ENCODE data around the gene HELB. TPM values are rescaled to one million over a fixed set of nuclear protein-coding genes. Genes with fewer than 3 reads are reported as not detected.

Gene HELB
- total RNA-seq, 1 experiment from 2014 or later: 6.6 TPM

DNA sequence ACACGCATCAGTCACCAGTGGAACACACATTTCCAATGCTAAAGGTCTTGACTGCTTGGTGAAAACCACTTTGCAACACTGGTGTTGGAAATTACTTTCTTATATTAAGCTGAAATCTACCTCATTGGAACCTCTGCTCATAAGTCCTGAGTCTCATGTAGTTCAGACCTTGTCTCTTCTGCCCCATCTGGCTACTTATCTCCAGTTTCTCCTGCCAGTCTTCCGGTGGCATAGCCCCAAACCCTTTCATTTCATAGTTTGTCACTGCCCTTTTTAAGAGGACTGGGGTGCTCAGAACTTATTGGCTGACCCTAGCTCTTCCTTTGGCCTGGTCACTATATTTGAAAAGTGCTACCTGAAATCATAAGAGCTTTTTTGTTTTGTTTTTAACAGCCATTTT, 43.7 kb downstream of the HELB start:
- no peak for DNase-seq (ENCODE audit: low spot score)
- in situ Hi-C loops (cut with HindIII; ENCODE audit: low sequenced_read_pairs): no loop called here

DNA sequence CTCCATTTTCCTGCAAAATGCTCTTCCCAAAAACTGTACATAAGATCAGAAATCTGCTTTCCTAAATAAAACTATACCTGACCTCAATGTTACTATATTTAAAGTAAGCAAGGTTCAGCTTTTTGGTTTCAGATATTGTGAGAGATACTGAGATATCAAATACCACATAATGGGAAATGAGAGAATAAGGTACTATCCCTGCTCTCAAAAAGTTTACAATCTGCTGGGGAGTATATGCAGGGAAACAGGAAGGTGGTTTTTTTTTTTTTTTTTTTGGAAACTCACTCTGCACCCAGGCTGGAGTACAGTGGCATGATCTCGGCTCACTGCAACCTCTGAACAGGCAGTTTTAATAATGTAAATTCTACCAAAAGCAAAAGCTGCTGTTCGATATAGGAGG, 49.0 kb downstream of the HELB start:
- in situ Hi-C loops (cut with HindIII; ENCODE audit: low sequenced_read_pairs): no loop called here
- DNase-seq (ENCODE audit: low spot score): no peak

DNA sequence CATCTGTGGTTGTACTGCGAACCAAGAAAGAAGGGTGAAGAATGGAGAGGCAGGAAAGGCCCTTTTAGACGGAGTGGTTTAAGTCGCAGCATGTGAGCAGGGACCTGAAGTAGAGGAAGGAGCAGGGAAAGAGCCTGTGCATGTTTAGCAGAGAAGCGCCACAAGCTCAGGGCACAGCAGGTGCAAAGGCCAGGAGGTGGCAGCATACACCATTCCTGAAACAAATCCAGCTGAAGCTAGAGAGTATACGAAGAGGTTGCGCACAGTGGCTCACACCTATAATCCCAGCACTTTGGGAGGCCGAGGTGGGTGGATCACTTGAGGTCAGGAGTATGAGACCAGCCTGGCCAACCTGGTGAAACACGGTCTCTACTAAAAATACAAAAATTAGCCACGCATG, 49.9 kb downstream of the HELB start:
- peak; percentile 6 for DNase-seq (ENCODE audit: low spot score)
- in situ Hi-C loops (cut with HindIII; ENCODE audit: low sequenced_read_pairs): no loop called here

DNA sequence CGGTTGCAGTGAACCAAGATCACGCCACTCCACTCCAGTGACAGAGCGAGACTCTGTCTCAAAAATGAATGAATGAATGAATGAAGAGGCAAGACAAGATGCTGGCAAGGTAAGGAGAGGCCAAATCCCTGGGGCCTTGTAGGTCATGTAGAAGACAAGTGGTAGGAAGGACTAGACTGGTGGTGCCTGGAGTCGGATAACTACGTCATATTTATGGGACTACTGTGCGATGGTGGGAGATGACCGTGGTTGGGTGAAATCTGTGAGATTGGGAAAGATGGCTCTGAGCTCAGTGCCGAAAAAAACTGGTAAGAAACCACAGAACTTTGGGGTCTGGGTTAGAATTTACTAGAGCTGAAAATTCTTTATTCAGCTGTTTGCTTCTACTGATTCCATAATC, 50.6 kb downstream of the HELB start:
- DNase-seq (ENCODE audit: low spot score): no peak
- in situ Hi-C loops (cut with HindIII; ENCODE audit: low sequenced_read_pairs): no loop called here

DNA sequence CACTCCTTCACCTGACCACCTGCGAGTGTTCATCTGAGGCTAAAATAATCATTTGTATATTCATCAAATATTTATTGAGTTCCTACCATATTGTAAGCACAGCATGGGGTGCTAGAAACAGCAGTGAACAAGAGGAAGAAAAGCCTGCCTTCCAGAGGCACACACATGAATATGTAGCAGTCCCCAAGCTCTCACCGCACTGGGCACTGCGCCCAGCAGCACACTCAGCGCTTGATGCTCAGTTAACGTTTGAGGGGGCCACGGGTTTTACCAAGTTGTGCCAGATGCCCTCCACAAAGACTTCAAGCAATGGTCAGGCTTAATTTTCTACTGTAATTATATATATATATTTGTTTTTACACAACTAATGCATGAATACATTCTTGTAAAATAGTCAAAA, 52.0 kb downstream of the HELB start:
- DNase-seq (ENCODE audit: low spot score): no peak
- in situ Hi-C loops (cut with HindIII; ENCODE audit: low sequenced_read_pairs): no loop called here

DNA sequence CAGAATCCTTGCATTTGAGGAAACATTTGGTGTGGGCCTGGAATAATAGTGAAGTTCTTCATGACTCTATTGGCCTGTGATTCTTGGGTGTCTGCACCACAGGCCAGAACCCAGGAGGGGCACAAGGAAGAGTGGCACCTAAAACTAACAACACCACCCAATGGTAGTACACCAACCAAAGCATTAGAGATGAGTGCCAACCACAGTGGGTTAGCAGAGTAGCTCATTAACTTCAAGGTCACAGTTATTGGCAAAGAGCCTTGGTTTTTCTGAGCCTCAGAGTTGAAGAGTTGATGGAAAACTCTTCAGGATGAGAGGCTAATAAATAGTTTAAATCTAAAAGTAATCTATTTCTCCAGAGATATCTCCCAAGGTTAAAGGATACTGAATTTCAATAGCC, 57.0 kb downstream of the HELB start:
- DNase-seq (ENCODE audit: low spot score): no peak
- in situ Hi-C loops (cut with HindIII; ENCODE audit: low sequenced_read_pairs): no loop called here

DNA sequence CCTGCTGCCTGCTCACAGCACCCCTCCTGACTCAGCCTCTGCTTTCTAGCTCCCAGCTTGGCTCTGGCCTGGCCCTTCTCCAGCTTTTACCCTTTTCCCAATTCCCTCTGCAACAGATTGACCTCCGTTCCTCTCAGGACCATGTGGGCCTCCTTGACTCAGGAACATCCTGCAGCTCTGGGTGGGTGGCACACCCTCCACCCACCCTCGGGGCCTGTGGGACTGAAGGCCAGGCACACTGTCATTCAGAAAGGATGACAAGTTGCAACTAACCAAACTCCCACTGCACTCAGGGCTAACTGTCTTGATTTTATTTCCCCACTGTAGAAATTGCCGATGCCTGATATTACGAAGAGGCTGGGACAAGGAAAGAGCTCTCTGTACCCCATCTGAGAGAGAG, 59.4 kb downstream of the HELB start:
- in situ Hi-C loops (cut with HindIII; ENCODE audit: low sequenced_read_pairs): no loop called here
- peak; percentile 14 for DNase-seq (ENCODE audit: low spot score)

DNA sequence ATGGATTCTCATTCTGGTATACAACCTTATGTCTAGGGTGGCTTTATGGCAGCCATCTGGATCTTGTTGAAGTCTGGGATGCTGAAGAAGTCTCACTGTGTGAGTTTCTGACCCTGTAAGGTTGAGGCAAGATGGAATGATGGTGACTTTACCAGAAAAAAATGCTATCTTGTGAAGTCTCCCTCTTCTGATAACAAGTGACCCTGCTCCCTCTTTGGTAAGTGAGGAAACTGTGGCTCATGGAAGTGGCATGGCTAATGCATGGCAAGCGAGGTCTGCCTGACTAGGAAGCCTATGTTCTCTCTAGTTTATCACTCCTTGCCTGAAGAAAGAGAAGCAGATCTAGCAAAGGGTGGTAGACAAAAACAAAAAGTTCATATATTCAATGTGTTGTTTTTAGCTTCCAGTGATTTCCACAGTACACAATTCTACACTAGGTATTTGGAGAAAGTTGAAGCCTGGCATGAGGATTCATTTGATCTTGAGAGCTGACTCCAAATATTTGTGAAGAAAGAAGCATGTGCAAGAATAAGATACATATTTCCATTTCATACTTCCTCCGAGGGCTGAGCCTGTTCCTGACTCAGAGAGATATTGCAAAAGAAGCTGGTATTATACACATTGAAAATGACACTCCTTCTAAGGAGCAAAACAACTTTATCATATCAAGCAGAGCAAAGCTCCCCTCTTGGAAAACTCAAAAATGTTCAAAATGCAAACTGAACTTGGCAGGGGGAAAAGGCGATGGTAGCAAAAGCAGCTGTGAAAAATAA, 63.6 kb downstream of the HELB start:
- in situ Hi-C loops (cut with HindIII; ENCODE audit: low sequenced_read_pairs): no loop called here
- DNase-seq (ENCODE audit: low spot score): no peak

DNA sequence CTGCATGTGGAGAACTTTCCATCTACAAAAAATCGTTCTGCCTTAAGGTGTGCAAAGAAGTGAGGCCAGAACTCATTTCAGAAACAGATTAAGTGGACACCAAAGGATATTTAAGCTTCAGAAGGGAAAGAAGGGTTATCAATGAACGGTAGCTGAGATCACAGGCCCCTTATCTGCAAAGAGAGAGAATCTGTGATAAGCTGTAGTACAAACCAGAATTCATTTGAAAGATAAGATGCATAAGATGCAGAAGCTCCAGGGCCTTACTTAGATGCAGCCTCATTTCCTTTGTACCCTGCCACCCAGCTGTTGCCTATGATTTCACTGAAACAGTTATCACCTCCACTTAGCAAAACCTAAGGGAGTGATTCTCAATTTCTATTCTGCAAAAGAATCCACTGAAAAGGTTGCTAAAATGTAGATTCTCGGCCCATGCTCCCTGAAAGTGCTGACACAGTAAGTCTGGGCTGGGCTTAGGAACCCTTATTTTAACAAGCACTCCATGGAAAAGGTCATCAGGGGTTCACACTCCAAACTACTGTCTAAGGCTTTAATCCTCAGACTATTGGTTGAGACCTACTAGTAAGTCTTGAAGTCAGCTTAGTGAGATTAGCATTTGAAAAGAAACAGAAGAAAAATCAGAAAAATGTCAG, 64.8 kb downstream of the HELB start:
- no peak for DNase-seq (ENCODE audit: low spot score)
- in situ Hi-C loops (cut with HindIII; ENCODE audit: low sequenced_read_pairs): no loop called here

DNA sequence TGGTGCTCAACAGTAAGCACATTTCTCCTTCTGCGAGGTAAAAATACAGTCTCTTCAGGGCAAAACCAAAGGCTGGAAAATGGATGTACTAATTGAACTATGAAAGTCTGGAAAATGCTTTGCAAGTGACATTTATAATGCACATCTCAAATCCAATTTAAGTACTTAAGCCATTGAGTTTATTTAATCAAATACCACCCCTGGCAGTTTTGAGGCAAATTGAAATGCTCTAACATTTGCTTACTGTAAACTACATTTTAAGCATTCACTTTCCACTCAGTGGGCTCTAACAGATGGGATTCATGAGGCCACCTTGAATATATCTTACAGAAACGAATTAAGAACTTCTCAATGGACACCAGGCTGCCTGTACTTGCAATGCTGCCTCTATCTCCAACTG, 69.7 kb downstream of the HELB start:
- DNase-seq (ENCODE audit: low spot score): no peak
- in situ Hi-C loops (cut with HindIII; ENCODE audit: low sequenced_read_pairs): no loop called here

DNA sequence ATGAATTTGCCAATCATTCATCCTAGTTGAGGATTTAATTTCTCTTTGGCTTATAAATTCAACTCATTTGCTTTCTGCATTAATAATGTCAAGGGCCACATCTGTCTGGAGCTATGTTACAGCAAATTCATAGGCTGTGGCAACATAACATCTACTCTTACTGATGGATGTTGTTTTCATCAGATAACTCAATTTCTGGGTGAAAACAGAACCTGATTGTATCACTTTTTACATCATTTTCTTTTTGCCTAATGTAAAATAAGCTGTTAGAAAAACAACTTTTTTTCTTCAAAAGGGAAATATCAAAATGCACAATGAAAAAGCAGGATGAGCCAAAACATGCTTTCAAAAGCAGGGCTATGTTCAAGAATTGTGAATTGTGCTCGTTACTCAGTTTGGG, 73.3 kb downstream of the HELB start:
- no peak for DNase-seq (ENCODE audit: low spot score)
- in situ Hi-C loops (cut with HindIII; ENCODE audit: low sequenced_read_pairs): no loop called here

DNA sequence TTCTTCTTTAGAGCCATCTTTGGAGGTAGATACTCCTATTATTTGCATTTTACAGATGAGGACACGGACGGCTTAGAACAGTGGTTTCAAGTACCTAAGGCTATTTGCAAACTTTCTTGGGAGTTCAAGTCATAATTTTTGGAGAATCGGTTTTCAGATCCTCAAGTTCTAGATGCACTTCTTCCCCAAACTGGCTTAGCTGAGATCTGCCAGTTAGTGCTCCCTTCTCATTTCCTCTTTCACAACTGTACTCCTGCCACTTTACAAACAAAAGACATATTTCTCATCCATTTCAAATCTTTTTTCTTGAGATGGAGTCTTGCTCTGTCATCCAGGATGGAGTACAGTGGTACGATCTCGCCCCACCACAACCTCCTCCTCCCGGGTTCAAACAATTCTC, 77.3 kb downstream of the HELB start:
- in situ Hi-C loops (cut with HindIII; ENCODE audit: low sequenced_read_pairs): no loop called here
- no peak for DNase-seq (ENCODE audit: low spot score)

DNA sequence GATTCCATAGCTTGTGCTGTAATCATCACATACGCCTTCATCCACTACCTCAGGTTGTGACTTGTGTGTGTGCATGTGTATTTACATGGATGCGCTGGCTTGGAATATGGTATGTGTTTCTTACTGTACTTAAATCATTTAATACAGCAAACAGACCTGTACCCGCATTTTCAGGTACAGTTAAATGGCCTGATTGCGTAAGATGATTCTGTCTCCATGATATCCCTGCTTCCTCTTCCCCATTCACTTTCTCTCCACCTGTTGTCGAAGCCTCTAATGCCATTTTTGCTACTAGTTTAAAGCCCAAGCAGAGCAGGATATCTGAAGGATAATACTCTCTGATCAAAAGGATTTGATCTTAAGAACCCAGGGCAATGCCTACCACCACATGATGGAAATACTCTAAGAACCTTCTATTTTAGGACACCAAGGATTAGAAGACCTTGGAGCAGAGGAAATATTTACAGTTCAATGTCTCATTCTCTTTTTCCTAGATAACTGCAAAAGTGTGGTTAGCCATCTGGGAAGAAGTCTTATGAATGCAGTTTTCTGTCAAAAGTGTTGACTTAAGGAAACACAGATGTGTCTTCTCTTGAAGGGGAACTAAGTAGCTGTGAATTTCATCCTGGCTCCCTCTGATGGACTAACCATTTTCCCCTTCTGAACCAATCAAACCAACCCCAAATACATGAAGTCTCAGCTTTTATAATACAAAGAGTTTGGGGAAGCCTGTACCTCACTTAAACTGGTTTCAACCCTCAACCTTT, 78.7 kb downstream of the HELB start:
- in situ Hi-C loops (cut with HindIII; ENCODE audit: low sequenced_read_pairs): no loop called here
- no peak for DNase-seq (ENCODE audit: low spot score)

DNA sequence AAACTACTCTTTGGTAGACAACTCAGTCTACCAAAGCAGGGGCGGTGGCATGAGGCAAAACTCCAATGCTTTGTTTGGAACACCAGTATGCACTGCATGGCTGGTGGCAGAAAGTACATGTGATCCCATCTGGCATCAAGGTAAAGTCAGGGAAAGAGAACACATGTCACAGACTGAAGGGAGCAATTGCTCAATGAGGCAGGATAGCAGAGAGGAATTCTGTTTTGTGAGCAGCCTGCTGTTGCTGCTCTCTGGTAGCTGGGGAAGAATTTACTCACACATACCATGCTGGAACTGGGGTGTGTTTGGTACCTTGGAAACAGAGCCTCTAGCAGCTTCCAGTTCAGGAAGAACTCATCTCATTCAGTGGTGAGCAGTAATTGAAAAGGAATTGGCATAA, 84.8 kb downstream of the HELB start:
- in situ Hi-C loops (cut with HindIII; ENCODE audit: low sequenced_read_pairs): no loop called here
- no peak for DNase-seq (ENCODE audit: low spot score)

Other genes starting within 250 kb of the HELB start
- gene LLPH, start 171.7 kb upstream of the HELB start, total RNA-seq (2014; rRNA removed; shearing (Covaris generic)): 9.2 and 36.5 TPM in 2 replicates
- gene TMBIM4, start 132.5 kb upstream of the HELB start, total RNA-seq (2014; rRNA removed; shearing (Covaris generic)): 1.5 and 4.0 TPM in 2 replicates
- gene IRAK3, start 113.3 kb upstream of the HELB start, total RNA-seq (2014; rRNA removed; shearing (Covaris generic)): not detected in 2 replicates

Data from G401 (cell line).